Liver (tissue), 3 donors: Measurements from ENCODE around the gene HS3ST6.

Experiments used
- CTCF ChIP-seq: fragments of 150-350 bp; IDR thresholded peaks from 2 replicates; pipeline ENCODE4 v1.5.1; 2017; ENCODE audit warnings: improper control_type of control experiment, low read depth, low read length; ENCODE audit not compliant: missing input control
- FOXA1 ChIP-seq: IDR thresholded peaks from 2 replicates; pipeline ENCODE4 v1.6.1; 2016; ENCODE audit warnings: antibody characterized with exemption
- HNF4A ChIP-seq, 2 donors: conservative IDR thresholded peaks; 2 replicates each; pipeline ENCODE4 v1.6.1; 2016; ENCODE audit warnings: antibody characterized with exemption in 2 of 2, mild to moderate bottlenecking in 2 of 2
- JUND ChIP-seq, 2 donors: IDR thresholded peaks; 2 replicates each; pipeline ENCODE4 v1.6.1; 2016; ENCODE audit warnings: antibody characterized with exemption in 2 of 2
- MAX ChIP-seq: IDR thresholded peaks from 2 replicates; pipeline ENCODE4 v1.6.1; 2016; ENCODE audit warnings: antibody characterized with exemption
- RAD21 ChIP-seq, 2 donors: IDR thresholded peaks; 2 replicates each; pipeline ENCODE4 v1.6.1; 2016; ENCODE audit warnings: antibody characterized with exemption in 2 of 2, mild to moderate bottlenecking in 2 of 2
- TAF1 ChIP-seq: conservative IDR thresholded peaks from 2 replicates; pipeline ENCODE4 v1.6.1; 2016; ENCODE audit warnings: antibody characterized with exemption, mild to moderate bottlenecking
- YY1 ChIP-seq: IDR thresholded peaks from 2 replicates; pipeline ENCODE4 v1.6.1; 2016; ENCODE audit warnings: antibody characterized with exemption, mild to moderate bottlenecking
- TF ChIP-seq, protein P1 (sequence below): IDR thresholded peaks from 2 replicates; pipeline ENCODE4 v1.6.1; 2016; ENCODE audit warnings: antibody characterized with exemption, mild to moderate bottlenecking
- donor health status: healthy.
- donor health status: healthy.

GRCh38 chr16:1890024-1890707 is 28.0 kb downstream of the HS3ST6 start:
- TF ChIP-seq RAD21 (IDR thresholded peaks at IDR 0.05), result no peak
- TF ChIP-seq CTCF, result no peak
- TF ChIP-seq YY1, result no peak
- TF ChIP-seq TAF1, result no peak
- TF ChIP-seq JUND (IDR thresholded peaks at IDR 0.05), result no peak
- TF ChIP-seq FOXA1, result no peak
- TF ChIP-seq, protein P1, sequence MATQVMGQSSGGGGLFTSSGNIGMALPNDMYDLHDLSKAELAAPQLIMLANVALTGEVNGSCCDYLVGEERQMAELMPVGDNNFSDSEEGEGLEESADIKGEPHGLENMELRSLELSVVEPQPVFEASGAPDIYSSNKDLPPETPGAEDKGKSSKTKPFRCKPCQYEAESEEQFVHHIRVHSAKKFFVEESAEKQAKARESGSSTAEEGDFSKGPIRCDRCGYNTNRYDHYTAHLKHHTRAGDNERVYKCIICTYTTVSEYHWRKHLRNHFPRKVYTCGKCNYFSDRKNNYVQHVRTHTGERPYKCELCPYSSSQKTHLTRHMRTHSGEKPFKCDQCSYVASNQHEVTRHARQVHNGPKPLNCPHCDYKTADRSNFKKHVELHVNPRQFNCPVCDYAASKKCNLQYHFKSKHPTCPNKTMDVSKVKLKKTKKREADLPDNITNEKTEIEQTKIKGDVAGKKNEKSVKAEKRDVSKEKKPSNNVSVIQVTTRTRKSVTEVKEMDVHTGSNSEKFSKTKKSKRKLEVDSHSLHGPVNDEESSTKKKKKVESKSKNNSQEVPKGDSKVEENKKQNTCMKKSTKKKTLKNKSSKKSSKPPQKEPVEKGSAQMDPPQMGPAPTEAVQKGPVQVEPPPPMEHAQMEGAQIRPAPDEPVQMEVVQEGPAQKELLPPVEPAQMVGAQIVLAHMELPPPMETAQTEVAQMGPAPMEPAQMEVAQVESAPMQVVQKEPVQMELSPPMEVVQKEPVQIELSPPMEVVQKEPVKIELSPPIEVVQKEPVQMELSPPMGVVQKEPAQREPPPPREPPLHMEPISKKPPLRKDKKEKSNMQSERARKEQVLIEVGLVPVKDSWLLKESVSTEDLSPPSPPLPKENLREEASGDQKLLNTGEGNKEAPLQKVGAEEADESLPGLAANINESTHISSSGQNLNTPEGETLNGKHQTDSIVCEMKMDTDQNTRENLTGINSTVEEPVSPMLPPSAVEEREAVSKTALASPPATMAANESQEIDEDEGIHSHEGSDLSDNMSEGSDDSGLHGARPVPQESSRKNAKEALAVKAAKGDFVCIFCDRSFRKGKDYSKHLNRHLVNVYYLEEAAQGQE, result no peak
- TF ChIP-seq MAX, result no peak
- no peak for TF ChIP-seq HNF4A (conservative IDR thresholded peaks at IDR 0.05)
